Heart right ventricle (tissue), 16 donors: Measurements from ENCODE around the gene PDZRN4. TPM values are rescaled to one million over a fixed set of nuclear protein-coding genes. Genes with fewer than 3 reads are reported as not detected.

Experiments used
- ATAC-seq, 8 donors: fragments of 200-7000 bp; cut with Tn5 transposase; one replicate each; pipeline ENCODE4 v1.9.1; 2020; ENCODE audit warnings: mild to moderate bottlenecking in 8 of 8, moderate library complexity in 8 of 8, moderate number of reproducible peaks in 1 of 8
- DNase-seq, 2 donors: peaks; one replicate each; pipeline ENCODE4 v3.0.0-alpha.2; 2020
- H3K27ac ChIP-seq, 10 donors: fragments of 200-600 bp; sonication (generic) in 2 of 10; one replicate each; pipeline versions ENCODE4 v1.5.0 to v1.8.0; 2020 to 2022; ENCODE audit warnings: mild to moderate bottlenecking in 3 of 10
- H3K27me3 ChIP-seq, 7 donors: fragments of 200-600 bp; one replicate each; pipeline ENCODE4 v1.8.0; 2021 to 2022; ENCODE audit warnings: mild to moderate bottlenecking in 2 of 7
- H3K36me3 ChIP-seq, 9 donors: fragments of 200-600 bp; sonication (generic) in 1 of 9; one replicate each; pipeline versions ENCODE4 v1.5.0 to v1.8.0; 2020 to 2022; ENCODE audit warnings: mild to moderate bottlenecking in 2 of 9
- H3K4me1 ChIP-seq, 9 donors: fragments of 200-600 bp; sonication (generic) in 1 of 9; one replicate each; pipeline versions ENCODE4 v1.5.0 to v1.8.0; 2020 to 2022; ENCODE audit warnings: mild to moderate bottlenecking in 4 of 9
- H3K4me3 ChIP-seq, 10 donors: fragments of 200-600 bp; sonication (generic) in 2 of 10; one replicate each; pipeline versions ENCODE4 v1.5.0 to v1.8.0; 2020 to 2022; ENCODE audit warnings: mild to moderate bottlenecking in 7 of 10, moderate library complexity in 2 of 10
- H3K9me3 ChIP-seq, 11 donors: fragments of 200-600 bp in 10 of 11; sonication (generic) in 2 of 11; one replicate each; pipeline versions ENCODE4 v1.5.0 to v1.8.0; 2013 to 2022; ENCODE audit warnings: mild to moderate bottlenecking in 2 of 11, control low read depth in 1 of 11, moderate library complexity in 1 of 11
- WGBS, 2 donors: extraction: QIAGEN DNeasy Blood & Tissue Kit; methylation state at CpG; one replicate each; pipeline ENCODE4 v1.1.7; 2013; ENCODE audit warnings: inconsistent platforms in 1 of 2; 5-methylcytosine and 5-hydroxymethylcytosine counted together
- intact Hi-C, 10 donors: fragments of 100-400 bp; cut with DNase I; formaldehyde crosslinking; loops; one replicate each; pipeline versions ENCODE4 v1.11.1 to v1.14.2; 2022
- polyA plus RNA-seq, 2 donors: library from polyadenylated mRNA; stranded (reverse); fragments of 200-250 nt; gene quantifications; one replicate each; pipeline ENCODE4 v1.2.3, GENCODE V29; 2013
- total RNA-seq, 10 donors: library from RNA; stranded (reverse); fragmentation: NEBNext Ultra II Directional in 3 of 10; extraction: Animal tissue kit (Norgen Biotek cat#: 25700) in 3 of 10; gene quantifications; one replicate each; pipeline versions ENCODE4 v1.2.1 to v1.2.4, GENCODE V29; 2021 to 2023
- TF ChIP-seq, protein P1 (sequence below), 9 donors: fragments of 200-600 bp; sonication (generic) in 2 of 9; IDR thresholded peaks; one replicate each; pipeline versions ENCODE4 v1.5.0 to v1.8.0; 2021 to 2022; ENCODE audit warnings: antibody characterized with exemption in 9 of 9, mild to moderate bottlenecking in 5 of 9, moderate library complexity in 1 of 9
- donor health status: Arrhythmogenic right ventricular cardiomyopathy.
- donor health status: ischemic (EF 13 %, LVEDD 7.1; RV severe dilation, severe dysfunction).
- donor health status: healthy with polysubstance abuse.
- donor health status: DM: no; HTN: yes; CAD: no.
- donor health status: DM: no; HTN: no; CAD: no.
- donor health status: ischemic (EF 25% LVEDD 6.9; RV normal size, moderate dysfunction).
- donor health status: ischemic (EF 25% LVEDD 5.7; RV mildly dilated, moderate dysfunction).
- donor health status: healthy.
- donor health status: DM: yes; HTN: yes; CAD: no.
- donor health status: Ischemic cardiomyopathy.
- donor health status: ischemic (EF 35%, LVEDD 5.7; RV mildly dilated, moderate dysfunction).
- donor health status: nonischemic (EF 11% LVEDD 7.7; RV severe dilation, severe dysfunction).
- donor health status: DM: yes; HTN: yes; CAD: no.
- donor health status: PGD.
- donor health status: ischemic (EF 29% LVEDD 5.4; RV normal size, mild dysfunction).
- donor health status: nonischemic (EF 23%, LVEDD 6.1; RV moderate dilation, normal function).

PDZRN4 gene
- total and polyA plus RNA-seq, 12 donors: 0.04 to 0.28 (median 0.15) TPM; not detected in 5

DNA sequence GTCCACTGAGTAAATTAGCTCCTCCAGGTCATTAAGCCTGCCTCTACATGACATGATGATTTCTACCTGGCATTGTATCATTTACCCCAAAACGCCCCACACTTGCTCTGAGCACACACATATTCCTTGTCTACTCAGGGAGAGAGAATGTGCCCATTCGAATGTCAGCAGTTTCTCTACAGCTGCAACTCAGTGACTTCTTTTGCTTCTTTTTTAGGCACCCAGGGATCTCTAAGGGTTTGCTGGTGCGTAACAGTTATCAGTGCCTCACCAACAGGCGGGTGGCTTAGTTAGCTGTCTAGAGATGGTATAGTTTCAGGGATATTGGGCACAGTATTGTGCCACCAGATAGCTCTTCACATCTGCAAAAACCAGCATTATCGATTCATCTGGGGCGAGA is 316.9 kb downstream of the PDZRN4 start:
- ATAC-seq (no peak), DNase-seq (no peak)
- 94 to 97% methylated on average over 6 of the region's 6 CpGs for whole genome bisulfite sequencing, 2 donors
- H3K27ac ChIP-seq: no peak overlapping the region
- intact Hi-C loops: no loop called here
- H3K4me1 ChIP-seq: no peaks in the 10 kb centered on the region
- H3K36me3 ChIP-seq: no peaks in the 10 kb centered on the region
- TF ChIP-seq, protein P1, sequence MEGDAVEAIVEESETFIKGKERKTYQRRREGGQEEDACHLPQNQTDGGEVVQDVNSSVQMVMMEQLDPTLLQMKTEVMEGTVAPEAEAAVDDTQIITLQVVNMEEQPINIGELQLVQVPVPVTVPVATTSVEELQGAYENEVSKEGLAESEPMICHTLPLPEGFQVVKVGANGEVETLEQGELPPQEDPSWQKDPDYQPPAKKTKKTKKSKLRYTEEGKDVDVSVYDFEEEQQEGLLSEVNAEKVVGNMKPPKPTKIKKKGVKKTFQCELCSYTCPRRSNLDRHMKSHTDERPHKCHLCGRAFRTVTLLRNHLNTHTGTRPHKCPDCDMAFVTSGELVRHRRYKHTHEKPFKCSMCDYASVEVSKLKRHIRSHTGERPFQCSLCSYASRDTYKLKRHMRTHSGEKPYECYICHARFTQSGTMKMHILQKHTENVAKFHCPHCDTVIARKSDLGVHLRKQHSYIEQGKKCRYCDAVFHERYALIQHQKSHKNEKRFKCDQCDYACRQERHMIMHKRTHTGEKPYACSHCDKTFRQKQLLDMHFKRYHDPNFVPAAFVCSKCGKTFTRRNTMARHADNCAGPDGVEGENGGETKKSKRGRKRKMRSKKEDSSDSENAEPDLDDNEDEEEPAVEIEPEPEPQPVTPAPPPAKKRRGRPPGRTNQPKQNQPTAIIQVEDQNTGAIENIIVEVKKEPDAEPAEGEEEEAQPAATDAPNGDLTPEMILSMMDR (IDR thresholded peaks at IDR 0.05): no peak
- H3K9me3 ChIP-seq: no peaks in the 10 kb centered on the region
- H3K27me3 ChIP-seq: no peaks in the 10 kb centered on the region
- H3K4me3 ChIP-seq: no peak overlapping the region

DNA sequence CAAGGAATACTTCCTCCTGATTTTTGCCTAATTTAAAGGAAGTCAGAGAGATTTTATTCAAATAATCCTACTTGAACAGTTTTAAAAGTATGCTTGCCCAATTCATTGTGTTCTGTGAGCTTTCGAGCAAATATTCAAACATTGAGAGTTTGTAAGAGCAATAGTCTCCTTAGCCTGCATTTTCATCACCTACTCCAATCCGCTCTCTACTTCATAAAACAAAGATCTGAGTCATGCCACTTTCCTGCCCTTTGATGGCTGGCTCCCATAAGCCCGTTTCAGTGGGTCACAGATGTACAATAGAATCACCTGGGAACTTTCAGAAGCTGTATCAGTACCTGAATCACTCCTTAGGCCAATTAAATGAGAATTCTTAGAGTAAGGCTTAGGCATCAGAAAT is 319.2 kb downstream of the PDZRN4 start:
- ATAC-seq: no peak
- Histone ChIP-seq H3K9me3 (no peaks in the 10 kb centered on the region), H3K4me3 (no peak overlapping the region), H3K27ac (no peak overlapping the region), H3K36me3 (no peaks in the 10 kb centered on the region), H3K27me3 (no peaks in the 10 kb centered on the region), H3K4me1 (peaks cover 0 to 4% (median 0%) of the 10 kb centered on the region in 9 donors)
- WGBS, 2 donors: 85 to 88% methylated on average over 3 of the region's 3 CpGs
- TF ChIP-seq, protein P1 (IDR thresholded peaks at IDR 0.05): no peak
- intact Hi-C loops: no loop called here
- no peak for DNase-seq

DNA sequence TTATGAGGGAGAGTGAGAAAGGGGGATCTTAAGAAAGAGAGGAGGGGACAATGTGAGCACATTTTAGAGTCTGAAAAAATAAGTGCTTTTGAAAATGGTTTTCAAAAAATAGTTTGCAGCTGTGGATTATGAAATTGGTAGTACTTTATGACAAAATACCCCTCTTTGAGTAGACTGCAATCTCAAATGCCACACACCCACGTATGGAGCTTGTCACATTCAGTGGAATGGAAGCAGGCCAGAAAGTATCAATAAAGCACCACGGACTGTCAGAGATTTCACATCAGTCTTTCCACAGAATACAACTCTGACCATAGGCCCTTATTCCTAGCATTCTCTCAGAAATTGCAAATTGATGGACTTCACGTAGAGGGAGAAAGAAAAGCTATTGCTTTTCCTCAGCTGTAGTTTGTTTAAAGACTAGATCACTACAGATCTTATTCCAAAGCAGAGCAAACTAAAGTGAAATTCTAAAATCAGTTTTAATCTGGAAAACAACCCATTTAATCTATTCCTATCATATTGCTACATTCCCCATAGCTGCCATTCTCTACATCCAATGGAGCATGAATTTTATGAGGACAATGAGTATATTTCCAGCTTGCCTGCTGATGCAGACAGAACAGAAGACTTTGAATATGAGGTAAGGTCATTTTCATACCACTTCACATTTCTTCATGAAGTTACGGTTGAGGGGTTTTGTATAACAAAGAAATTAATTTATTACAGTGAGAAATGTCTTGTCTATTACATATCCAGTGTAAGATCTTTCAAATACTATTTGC is 321.3 kb downstream of the PDZRN4 start:
- 71 to 78% methylated on average over 4 of the region's 4 CpGs for WGBS, 2 donors
- H3K4me3 ChIP-seq: no peak overlapping the region

DNA sequence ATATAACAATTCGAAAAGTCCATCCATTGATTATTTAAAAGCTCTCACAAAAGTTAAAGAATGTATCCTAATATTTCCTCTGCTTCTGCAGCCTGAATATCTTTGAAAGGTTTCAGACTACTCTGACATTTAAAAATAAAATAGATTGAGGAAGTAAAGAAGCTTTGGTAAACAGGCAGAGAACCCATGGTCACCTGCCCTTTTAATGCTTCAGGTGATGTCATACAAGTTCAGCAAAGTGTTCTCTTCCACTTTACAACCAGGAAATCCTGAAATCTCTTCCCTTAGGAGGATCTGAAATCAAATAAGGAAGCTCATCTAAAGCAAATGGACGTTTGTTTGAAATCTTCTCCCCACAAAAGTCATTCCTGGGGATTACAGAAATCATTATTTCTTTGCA is 322.4 kb downstream of the PDZRN4 start:
- no peak for DNase-seq
- WGBS, 2 donors: 66 to 72% methylated on average over 2 of the region's 2 CpGs

More for the DNA sequence above, 321.3 kb downstream of the PDZRN4 start:
- H3K4me1 ChIP-seq: peaks cover 0 to 13% (median 6%) of the 10 kb centered on the region in 9 donors
- no peak overlapping the region for H3K27ac ChIP-seq
- no peaks in the 10 kb centered on the region for H3K9me3 ChIP-seq
- TF ChIP-seq, protein P1 (IDR thresholded peaks at IDR 0.05): no peak
- intact Hi-C loops: no loop called here
- H3K27me3 ChIP-seq: no peaks in the 10 kb centered on the region
- no peaks in the 10 kb centered on the region for H3K36me3 ChIP-seq
- no peak for DNase-seq
- ATAC-seq: no peak

More for the DNA sequence above, 322.4 kb downstream of the PDZRN4 start:
- Histone ChIP-seq H3K9me3 (no peaks in the 10 kb centered on the region), H3K27me3 (no peaks in the 10 kb centered on the region), H3K4me1 (peaks cover 0 to 13% (median 6%) of the 10 kb centered on the region in 9 donors), H3K4me3 (no peak overlapping the region), H3K36me3 (no peaks in the 10 kb centered on the region), H3K27ac (no peak overlapping the region)
- TF ChIP-seq, protein P1 (IDR thresholded peaks at IDR 0.05): no peak
- ATAC-seq: no peak
- intact Hi-C loops: no loop called here
